Measurements from ENCODE around the gene TCEA2. TPM values are rescaled to one million over a fixed set of nuclear protein-coding genes. Genes with fewer than 3 reads are reported as not detected.
"Not testable (repeated sequence)": the region's sequence is repeated elsewhere in the genome, so short reads cannot be mapped to it uniquely, and the experiment has no call there.

TCEA2 gene
- total RNA-seq, 1 experiment from 2014 or later, result 40.6 TPM

- DNase-seq (ENCODE audit: low spot score), result no peak
Measured at GRCh38 chr20:64108731-64109681, 46.0 kb downstream of the TCEA2 start.

DNA sequence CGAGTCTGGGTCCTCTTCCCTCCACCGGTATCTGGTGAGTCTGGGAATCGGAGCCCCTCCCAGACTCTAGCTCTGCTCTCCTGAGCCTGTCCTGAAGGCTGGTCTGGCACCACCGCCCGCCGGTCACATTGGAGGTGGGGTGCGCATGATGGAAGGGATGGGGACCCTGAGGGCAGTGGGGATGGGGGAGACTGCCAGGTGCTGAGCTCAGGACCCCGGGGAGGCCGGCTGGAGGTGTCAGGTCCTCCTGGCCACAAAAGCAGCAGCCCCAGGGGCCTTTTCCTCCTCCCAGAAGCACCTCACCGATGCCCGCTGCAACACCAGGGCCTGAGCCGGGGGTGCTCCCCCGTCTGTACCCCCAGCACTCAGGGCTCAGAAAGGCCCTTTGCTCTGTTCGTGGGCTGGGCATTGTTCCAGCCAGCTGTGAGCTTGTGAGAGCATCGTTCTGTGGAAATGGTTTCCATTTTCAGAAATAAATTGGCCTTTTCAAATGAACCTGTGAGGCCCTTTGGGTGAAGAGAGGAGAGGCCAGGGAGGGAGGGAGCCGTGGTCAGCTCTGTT, 46.9 kb downstream of the TCEA2 start:
- no peak for DNase-seq (ENCODE audit: low spot score)

DNA sequence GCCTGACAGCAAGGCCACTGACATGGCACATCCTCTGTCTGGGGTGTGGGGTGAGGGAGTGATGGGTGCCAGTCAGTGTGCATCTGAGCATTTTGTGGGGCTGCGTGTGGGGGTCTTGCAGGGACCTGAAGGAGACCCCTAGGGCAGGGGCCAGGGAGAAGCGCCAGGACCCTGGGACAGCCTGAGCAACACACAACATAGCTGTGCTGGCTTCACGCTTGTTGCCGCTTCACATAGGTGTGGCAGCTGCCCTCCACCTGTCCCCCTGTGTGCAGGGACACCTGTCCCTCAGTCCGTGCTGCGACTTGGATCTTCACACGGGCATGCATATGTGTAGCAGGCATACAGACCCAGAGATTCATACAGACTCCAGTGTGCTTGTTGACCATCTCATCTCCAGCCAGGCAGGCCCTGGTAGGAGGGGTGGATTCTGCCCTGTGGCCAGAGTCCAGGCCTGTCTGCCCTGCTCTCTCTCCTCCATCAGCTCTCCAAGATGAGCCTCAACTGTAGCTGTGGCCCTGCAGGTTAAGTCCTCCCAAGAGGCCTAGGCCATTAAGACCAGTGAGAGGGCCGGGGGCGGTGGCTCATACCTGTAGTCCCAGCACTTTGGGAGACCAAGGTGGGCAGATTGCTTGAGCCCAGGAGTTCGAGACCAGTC, 47.5 kb downstream of the TCEA2 start:
- DNase-seq (ENCODE audit: low spot score), result no peak

DNA sequence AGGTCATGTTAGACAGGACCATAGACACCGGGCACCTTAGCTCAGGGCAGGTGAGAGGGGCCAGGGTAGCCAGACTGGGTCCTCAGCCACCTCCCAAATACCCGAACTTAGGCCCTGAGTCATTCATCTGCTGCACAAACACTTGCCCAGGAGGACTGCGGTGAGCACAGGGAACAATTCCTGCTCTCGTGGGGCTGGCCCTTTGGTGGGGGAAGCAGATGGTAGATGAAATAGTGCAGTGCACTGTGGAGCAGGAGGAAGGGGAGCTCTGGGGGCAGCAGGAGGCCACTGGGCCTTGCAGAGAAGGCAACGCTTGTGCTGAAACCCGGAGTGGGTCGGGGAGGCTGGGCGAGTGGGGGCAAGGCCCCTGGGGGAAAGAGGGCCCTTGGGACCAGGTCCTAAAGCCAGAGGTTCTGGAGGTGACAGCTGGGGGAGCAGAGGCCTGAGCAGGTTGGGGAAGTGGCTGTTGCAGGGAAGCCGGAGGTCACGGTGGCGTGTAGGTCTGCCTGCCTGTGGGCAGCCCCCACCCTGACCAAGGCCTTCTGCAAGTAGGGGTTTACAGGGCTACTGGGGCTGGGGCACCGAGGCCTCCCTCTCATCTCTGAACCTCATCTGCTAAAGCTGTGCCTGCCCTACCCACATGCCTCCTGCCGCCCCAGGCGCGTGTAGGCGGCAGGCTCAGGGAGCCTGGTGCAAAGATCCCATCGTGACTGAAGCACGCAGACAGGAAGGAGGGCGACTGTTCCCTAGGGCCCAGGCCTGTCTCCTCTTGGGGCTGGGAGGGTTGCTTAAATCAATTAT, 49.0 kb downstream of the TCEA2 start:
- DNase-seq (ENCODE audit: low spot score), result no peak

DNA sequence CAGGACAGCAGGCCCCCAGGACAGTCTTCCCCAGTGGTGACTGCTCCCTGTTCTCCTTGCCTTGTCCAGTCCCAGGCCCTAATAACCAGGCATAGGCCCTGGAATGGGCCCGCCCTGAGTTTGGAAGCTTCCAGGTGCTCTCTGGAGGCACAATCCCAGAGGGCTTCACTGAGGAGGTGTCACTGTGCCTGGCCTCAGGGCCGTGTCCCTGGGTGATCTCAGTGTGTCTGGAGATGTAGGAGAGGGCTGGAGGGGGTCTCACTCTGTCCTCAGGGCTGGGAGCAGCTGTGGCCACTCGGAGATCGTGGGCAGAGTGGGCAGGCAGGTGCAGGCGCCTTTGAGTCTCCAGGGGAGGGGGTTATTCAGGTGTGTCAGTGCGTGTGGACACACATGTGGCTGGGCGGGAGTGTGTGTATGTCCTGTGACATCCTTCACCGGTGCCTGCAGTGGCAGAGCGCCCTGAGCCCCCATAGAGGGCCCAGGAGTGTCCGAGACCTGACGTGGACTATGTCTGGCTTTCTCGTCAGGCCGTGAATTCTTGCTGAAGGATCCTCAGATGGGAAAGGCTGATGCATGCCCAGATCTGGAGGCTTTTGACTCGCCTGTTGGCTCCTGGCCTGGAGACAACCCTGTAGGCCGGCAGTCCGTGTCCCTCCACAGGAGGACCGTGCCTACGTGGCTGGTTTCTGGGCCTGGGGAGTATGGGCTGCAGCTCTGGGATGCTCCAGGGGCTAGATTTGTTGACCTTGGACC, 49.9 kb downstream of the TCEA2 start:
- no peak for DNase-seq (ENCODE audit: low spot score)

DNA sequence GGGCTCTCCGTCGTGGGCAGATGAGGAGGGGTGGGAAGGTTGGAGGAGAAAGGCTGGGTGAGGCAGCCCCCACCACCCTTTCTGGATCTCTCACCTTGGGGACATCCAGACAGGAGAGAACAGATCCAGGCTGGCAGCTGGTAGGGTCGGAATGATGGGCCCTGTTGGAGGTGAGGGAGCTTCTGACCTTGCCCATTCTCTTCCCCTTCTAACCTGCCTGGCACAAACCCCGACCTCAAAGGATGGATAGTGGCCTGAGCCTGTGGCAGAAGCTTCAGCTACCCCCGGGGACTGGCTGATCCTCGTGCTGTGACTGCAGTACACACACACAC, 50.4 kb downstream of the TCEA2 start:
- no peak for DNase-seq (ENCODE audit: low spot score)

DNA sequence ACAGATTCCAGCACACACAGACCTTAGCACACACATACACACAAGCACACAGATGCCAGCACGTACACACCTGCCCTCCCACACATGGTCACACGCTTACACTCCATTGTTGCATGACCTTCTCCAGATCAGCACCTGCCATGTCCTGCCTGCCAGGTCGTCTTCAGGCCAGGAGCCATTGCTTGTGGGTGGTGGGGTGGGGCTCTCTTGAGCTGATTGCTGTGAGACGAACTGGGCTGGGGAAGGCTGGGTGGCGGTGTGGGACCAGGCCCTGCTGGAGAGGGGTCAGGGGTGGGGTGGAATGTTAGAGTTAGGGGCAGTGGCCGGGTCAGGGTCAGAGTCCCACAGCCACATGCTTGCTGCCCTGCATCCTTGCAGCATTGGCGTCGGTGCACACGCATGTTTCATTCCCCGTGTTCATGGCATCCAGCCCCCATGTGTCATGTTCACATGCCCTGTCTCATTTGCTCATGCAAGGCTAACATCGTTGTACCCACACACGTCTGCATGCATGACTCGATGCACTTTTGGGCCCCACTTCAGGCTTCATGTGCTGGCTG, 50.9 kb downstream of the TCEA2 start:
- no peak for DNase-seq (ENCODE audit: low spot score)

DNA sequence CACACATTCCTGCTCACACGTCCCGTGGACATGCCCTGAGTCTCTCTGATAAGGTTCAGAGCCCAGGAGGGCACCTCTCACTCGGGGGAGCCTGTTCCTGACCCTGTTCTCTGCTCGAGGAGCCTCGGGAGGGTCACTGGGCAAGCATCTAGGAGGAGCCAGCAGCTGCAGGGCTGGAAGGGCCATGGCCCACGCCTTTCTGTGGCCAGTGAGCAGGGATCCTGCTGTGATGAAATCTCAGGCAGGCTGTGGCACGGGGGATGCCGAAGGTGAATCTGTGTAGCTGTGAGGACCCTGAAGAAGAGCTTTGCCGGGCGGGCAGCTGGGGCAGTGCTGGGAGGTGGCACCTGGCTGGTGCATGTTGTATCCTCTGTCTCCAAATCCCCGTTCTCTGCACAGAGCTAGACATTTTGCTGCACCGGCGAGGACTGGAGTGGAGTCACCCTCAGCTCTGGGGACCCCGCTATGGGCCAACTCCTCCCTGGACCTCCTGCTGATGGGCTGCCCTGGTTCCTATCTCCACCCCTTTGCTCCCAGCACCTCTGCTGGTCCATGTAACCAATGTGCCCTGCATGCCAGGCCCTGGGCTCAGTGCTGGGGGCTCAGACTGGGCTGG, 51.5 kb downstream of the TCEA2 start:
- no peak for DNase-seq (ENCODE audit: low spot score)

DNA sequence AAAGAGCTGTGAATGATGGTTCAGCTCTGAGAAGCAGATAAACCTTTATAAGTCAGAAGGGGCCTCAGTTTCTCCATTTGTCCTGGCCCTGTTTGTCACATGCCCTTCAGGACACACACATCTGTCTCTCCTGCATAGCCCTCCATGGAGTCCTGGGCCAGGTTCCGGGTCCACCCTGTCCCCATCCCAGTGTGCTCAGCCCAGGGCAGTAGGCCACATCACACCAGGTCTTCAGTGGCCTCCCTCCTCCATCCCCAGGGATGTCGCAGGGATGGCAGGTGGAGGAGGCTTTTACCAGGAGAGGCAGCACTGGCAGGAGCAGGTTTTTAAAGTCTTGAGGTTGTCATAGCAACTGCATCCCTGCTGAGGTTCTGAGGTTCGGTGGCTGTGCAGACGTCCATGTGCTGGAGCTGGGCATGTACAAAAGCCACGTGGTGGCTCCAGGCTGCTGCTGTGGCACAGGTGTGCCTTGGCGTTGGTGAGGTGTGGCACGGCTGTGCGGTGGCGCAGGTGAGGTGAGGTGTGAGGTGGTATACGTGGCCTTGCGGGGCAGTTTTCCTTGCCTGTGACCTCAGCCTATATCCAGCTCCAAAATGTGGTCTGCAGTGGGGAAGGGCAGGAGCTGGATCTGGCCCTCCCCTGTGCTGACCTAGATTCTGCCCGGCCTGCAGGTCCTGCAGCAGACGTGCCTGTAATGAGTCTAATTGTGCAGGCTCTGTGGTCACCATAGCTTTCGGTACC, 52.3 kb downstream of the TCEA2 start:
- no peak for DNase-seq (ENCODE audit: low spot score)

- no peak for DNase-seq (ENCODE audit: low spot score)
Measured at GRCh38 chr20:64116016-64116415, 53.0 kb downstream of the TCEA2 start.

GRCh38 chr20:64116541-64117431, 53.8 kb downstream of the TCEA2 start:
- no peak for DNase-seq (ENCODE audit: low spot score)

GRCh38 chr20:64117432-64117777, 54.4 kb downstream of the TCEA2 start:
- not testable (repeated sequence) for DNase-seq (ENCODE audit: low spot score)

DNA sequence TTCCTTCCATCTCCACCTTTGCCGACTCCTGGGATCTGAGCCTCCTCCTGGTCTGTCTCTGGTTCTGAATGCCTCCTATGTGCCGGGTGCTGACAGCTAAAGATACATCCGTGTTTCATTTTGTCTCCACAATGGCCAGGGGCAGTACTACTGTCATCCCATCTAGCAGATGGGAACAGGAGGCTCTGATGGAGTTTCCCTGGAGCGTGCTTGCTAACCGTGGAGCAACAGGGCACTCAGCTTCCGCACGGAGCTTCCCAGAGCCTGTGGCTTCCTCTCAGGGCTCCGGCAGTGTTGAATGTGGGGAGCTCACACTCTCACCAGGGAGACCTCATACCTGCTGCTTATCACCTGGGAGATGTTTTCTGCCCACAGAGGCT, 56.3 kb downstream of the TCEA2 start:
- no peak for DNase-seq (ENCODE audit: low spot score)

DNA sequence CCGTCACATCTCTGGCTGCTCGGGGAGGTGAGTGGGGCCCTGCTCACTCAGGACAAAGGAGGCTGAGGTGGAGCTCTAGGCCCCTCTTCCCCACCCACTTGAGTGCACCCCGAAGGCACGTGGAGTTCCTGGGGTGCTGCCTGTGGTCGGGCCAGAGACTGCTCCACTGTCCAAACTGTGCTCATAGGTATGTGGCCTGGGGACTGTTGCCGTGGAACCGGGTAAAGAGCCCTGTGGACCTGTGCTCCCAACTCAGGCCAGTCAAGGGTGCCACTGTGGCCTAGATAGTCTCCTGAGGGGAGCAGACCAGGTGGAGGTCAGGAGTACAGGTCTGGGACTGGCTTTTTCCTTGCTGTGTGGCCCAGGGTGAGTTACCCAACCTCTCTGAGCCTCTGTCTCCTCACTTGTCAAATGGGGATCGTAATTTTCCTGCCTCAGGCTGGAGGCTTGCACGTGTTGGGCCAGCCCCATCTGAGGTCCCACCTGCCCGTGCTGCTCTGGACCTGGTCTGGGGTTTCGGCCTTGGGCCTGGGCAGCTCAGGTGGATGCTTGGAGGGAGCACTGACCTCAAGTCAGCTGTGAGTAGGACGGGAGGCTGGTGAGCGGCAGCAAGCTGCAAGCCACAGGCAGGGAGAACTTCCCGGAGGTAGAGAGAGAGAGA, 56.8 kb downstream of the TCEA2 start:
- DNase-seq (ENCODE audit: low spot score), result no peak

DNA sequence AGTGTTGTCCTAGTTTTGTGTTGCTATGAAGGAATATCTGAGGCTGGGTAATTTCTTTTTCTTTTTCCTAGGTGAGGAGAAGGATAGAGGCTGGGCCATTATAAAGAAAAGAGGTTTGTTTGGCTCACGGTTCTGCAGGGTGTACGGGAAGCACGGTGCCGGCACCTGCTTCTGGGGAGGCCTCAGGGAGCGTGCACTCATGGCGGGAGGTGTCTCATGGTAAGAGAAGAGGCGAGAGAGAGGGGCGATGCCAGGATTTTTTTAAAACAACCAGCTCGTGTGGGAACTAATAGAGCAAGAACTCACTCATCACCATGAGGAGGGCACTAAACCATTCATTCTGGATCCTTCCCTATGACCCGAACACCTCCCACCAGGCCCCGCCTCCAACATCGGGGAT, 58.6 kb downstream of the TCEA2 start:
- no peak for DNase-seq (ENCODE audit: low spot score)
